Measurements from ENCODE around the gene KRT4.

- TF ChIP-seq CTCF (IDR thresholded peaks at IDR 0.05; ENCODE audit: poor library complexity, severe bottlenecking) (no peak), REST (IDR thresholded peaks at IDR 0.05; ENCODE audit: borderline replicate concordance) (no peak), EP300 (conservative IDR thresholded peaks at IDR 0.05; ENCODE audit: poor library complexity, severe bottlenecking) (no peak), SMC3 (conservative IDR thresholded peaks at IDR 0.05; ENCODE audit: poor library complexity) (no peak)
Measured at GRCh38 chr12:52759695-52760094, 54.2 kb downstream of the KRT4 start.

Data from neural cell (in vitro differentiated cells).